Erythroblast (primary cell): ENCODE results near the gene CCDC175.

Experiments
- DNase-seq, 2 experiments: peaks; one replicate each; lab custom pipeline; 2025; lab: John Stamatoyannopoulos, UW
- GATA1 ChIP-seq: IDR thresholded peaks from 2 replicates; pipeline ENCODE4 v1.6.1; 2011; ENCODE audit warnings: low read depth, mild to moderate bottlenecking, control low read depth, low read length, moderate library complexity
- POLR2A ChIP-seq: IDR thresholded peaks from 2 replicates; pipeline ENCODE4 v1.6.1; 2011; ENCODE audit warnings: mild to moderate bottlenecking, low read length

The CCDC175 gene

GRCh38 chr14:59481871-59482540 is 94.6 kb downstream of the CCDC175 start:
- peak; percentile 21 to 30 for DNase-seq
- TF ChIP-seq GATA1, result no peak
- no peak for TF ChIP-seq POLR2A

- no peak for DNase-seq
- TF ChIP-seq GATA1, result no peak
These were observed 95.2 kb downstream of the CCDC175 start for GRCh38 chr14:59481407-59481806.

GRCh38 chr14:59480166-59480565 is 96.4 kb downstream of the CCDC175 start:
- DNase-seq, result peak in 1 of 2 experiments; percentile 6
- no peak for TF ChIP-seq POLR2A
- TF ChIP-seq GATA1, result no peak

GRCh38 chr14:59478540-59478939 is 98.1 kb downstream of the CCDC175 start:
- TF ChIP-seq POLR2A (no peak), GATA1 (no peak)
- DNase-seq, result no peak

GRCh38 chr14:59475709-59476108 is 100.9 kb downstream of the CCDC175 start:
- no peak for DNase-seq
- no peak for TF ChIP-seq POLR2A
- TF ChIP-seq GATA1, result no peak

- TF ChIP-seq GATA1 (no peak), POLR2A (no peak)
- no peak for DNase-seq
These were observed 102.4 kb downstream of the CCDC175 start for GRCh38 chr14:59474172-59474571.

- DNase-seq, result no peak
- no peak for TF ChIP-seq POLR2A
- TF ChIP-seq GATA1, result no peak
These were observed 111.1 kb downstream of the CCDC175 start, which contains the start of gene GPR135 for GRCh38 chr14:59465316-59466135. Gene GPR135 (minus strand): TSS chr14:59465380. CDS start chr14:59465226, 154 bp downstream.

- DNase-seq, result peak; percentile 80 to 83
- TF ChIP-seq GATA1 (no peak), POLR2A (no peak)
These were observed 111.9 kb downstream of the CCDC175 start for GRCh38 chr14:59464486-59465315.

- peak in 1 of 2 experiments; percentile 47 for DNase-seq
- TF ChIP-seq POLR2A, result no peak
These were observed 112.7 kb downstream of the CCDC175 start for GRCh38 chr14:59463787-59464485.

- no peak for TF ChIP-seq GATA1
- TF ChIP-seq POLR2A, result no peak
- DNase-seq, result no peak
These were observed 114.7 kb downstream of the CCDC175 start for GRCh38 chr14:59461891-59462290.

- no peak for DNase-seq
- TF ChIP-seq GATA1 (no peak), POLR2A (no peak)
These were observed 116.2 kb downstream of the CCDC175 start for GRCh38 chr14:59460378-59460777.

- TF ChIP-seq POLR2A (no peak), GATA1 (no peak)
- DNase-seq, result no peak
These were observed 118.1 kb downstream of the CCDC175 start for GRCh38 chr14:59458486-59458885.

GRCh38 chr14:59455411-59455810 is 121.2 kb downstream of the CCDC175 start:
- TF ChIP-seq GATA1 (no peak), POLR2A (no peak)
- DNase-seq, result no peak
